Measurements from ENCODE around the gene ARMC9.

The ARMC9 gene

DNA sequence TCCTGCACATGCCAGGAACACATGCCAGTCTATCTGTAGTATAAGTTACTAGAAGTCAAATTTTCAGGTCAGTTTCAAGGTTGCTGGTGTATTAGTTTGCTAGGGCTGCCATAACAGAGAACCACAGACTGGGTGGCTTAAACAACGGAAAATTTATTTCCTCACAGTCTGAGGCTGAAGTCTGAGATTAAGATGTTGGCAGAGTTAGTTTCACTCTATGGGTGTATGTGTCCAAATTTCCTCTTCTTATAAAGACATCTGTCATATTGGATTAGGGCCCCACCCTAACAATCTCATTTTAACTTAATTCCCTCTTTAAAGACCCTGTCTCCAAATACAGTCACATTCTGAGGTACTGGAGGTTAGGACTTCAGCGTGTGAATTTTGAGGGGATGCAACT lies 223.6 kb downstream of the ARMC9 start:
- DNase-seq (ENCODE audit: low read depth): no peak

DNA sequence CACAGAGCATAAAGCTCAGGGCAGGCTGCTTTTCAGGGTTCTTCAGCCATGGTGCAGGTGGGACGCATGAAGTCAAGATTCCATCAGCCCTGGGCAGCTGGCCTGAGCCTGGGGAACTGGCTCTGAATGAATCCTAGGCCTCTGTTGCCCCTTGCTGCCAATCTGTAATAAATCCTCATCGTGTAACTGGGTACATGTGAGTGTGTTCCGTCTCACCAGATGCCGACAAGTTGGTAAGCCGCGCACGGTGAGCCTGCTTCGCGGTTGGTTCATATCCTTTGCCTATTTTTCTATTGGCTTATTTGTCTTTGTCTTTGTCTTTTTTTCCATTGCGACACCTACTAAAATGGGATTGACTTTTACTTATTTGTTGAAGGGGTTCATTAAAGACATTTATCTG lies 224.7 kb downstream of the ARMC9 start:
- no peak for DNase-seq (ENCODE audit: low read depth)

Measured in stimulated activated CD8-positive, alpha-beta memory T cell treated with anti-CD3 and anti-CD28 coated beads, Interleukin-12 subunit alpha, Interleukin-12 subunit beta, amount 100 ng/mL, for 4 hours (primary cell).